ENCODE data around the gene LRP1.

The LRP1 gene

DNA sequence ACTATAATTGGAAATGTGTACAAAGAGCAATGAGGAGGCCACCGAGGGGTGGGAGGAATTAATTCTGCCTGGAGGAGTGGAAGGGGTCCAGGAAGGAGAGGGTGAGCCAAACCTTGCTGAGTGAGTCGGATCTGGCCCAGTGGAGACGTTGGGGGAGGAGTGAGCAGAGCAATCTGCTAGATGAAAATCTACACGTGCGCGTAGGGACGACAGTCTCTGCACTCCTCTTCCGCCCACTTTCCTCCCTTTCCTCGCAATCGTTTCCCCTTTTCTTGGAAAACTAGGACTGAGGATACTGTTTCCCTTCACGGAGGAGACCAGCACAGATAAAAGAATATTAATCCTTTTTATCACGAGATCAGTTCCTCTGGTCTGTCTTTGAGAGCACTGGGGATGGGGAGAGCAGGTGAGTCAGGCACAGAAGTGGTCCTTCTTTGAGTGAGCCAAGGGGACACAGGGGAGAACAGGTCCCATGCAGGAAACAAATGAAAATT lies 42.2 kb upstream of the LRP1 start:
- TF ChIP-seq MYC (IDR thresholded peaks at IDR 0.05; ENCODE audit: low read depth, low read length): 0 out of 2 replicates have a peak, but pooled peaks have one; percentile 11
- no peak for TF ChIP-seq POLR2A (IDR thresholded peaks at IDR 0.05; ENCODE audit: extremely low read depth, insufficient read length)

GRCh38 chr12:57086493-57087009 lies 41.7 kb upstream of the LRP1 start:
- H3K4me3 ChIP-seq (ENCODE audit: low read depth, low read length): peak overlapping the region; percentile 74
- TF ChIP-seq MYC (IDR thresholded peaks at IDR 0.05; ENCODE audit: low read depth, low read length) (no peak), CTCF (IDR thresholded peaks at IDR 0.05; ENCODE audit: low read depth, low read length) (peak; percentile 45), POLR2A (IDR thresholded peaks at IDR 0.05; ENCODE audit: extremely low read depth, insufficient read length) (no peak)
- TF ChIP-seq, protein P1, sequence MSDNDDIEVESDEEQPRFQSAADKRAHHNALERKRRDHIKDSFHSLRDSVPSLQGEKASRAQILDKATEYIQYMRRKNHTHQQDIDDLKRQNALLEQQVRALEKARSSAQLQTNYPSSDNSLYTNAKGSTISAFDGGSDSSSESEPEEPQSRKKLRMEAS (IDR thresholded peaks at IDR 0.05; ENCODE audit: low read depth, low read length): no peak
- peak; percentile 84 for DNase-seq (ENCODE audit: low read depth)

More for the DNA sequence above, 42.2 kb upstream of the LRP1 start:
- peak overlapping the region; percentile 74 for H3K4me3 ChIP-seq (ENCODE audit: low read depth, low read length)
- DNase-seq (ENCODE audit: low read depth): no peak

DNA sequence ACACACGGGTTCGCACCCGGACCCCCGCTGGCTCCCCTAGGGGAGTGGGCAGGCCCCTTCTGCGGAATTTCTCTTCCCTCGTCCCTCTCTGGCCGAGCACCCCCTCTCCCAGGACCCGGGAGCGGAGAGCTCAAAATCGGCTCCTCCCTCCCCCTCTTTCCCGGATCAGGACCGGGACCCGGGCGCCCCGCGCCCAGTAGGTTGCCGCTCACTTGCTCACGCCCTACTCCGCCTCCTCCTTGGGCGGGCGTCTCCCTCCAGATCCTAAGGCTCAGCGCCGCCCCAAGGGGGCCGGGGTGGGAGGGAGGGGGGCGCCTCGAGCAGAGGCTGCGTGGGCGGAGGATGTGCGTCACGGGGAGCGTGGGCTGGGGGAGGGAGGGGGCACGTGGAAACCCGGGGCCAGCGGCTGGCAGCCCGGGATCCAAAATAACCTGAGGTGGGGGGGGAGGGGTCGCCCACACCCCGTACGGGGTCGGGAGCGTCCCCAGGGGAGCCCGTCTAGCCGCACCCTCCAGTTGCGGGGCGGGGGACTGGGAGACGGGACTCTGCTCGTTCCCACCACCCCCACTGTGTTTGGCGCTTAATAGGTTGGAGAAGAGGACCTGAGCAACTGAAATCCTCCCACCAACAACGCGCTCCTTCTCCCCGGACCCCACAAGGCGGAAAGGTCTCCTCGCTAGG lies 41.1 kb upstream of the LRP1 start:
- TF ChIP-seq, protein P1 (IDR thresholded peaks at IDR 0.05; ENCODE audit: low read depth, low read length): peak; percentile 47
- TF ChIP-seq MYC (IDR thresholded peaks at IDR 0.05; ENCODE audit: low read depth, low read length) (peak; percentile 43; the same call in 1 of the 2 replicates), POLR2A (IDR thresholded peaks at IDR 0.05; ENCODE audit: extremely low read depth, insufficient read length) (no peak)
- H3K4me3 ChIP-seq (ENCODE audit: low read depth, low read length): peak overlapping the region; percentile 74
- DNase-seq (ENCODE audit: low read depth): peak; percentile 92

- DNase-seq (ENCODE audit: low read depth): peak; percentile 98
- TF ChIP-seq, protein P1 (IDR thresholded peaks at IDR 0.05; ENCODE audit: low read depth, low read length): peak; percentile 54
- TF ChIP-seq POLR2A (IDR thresholded peaks at IDR 0.05; ENCODE audit: extremely low read depth, insufficient read length) (peak; percentile 60), MYC (IDR thresholded peaks at IDR 0.05; ENCODE audit: low read depth, low read length) (peak; percentile 78), CTCF (IDR thresholded peaks at IDR 0.05; ENCODE audit: low read depth, low read length) (no peak)
- peak overlapping the region; percentile 74 for H3K4me3 ChIP-seq (ENCODE audit: low read depth, low read length)
These were observed 40.5 kb upstream of the LRP1 start for GRCh38 chr12:57087691-57088353.

GRCh38 chr12:57088354-57089270 lies 39.7 kb upstream of the LRP1 start, which contains the start of gene NAB2:
TSS of gene NAB2 (plus strand) at chr12:57089114. CDS start at chr12:57089272, 158 bp downstream.
- TF ChIP-seq, protein P1 (IDR thresholded peaks at IDR 0.05; ENCODE audit: low read depth, low read length): peak; percentile 90
- TF ChIP-seq POLR2A (IDR thresholded peaks at IDR 0.05; ENCODE audit: extremely low read depth, insufficient read length): peak; percentile 73
- TF ChIP-seq MYC (IDR thresholded peaks at IDR 0.05; ENCODE audit: low read depth, low read length): peak; percentile 89
- no peak for TF ChIP-seq CTCF (IDR thresholded peaks at IDR 0.05; ENCODE audit: low read depth, low read length)
- peak within 1 kb of the TSS; percentile 82 for H3K4me3 ChIP-seq (ENCODE audit: low read depth, low read length)
- peak; percentile 99 for DNase-seq (ENCODE audit: low read depth)
